Measurements from ENCODE around the gene RABGAP1L.

DNA sequence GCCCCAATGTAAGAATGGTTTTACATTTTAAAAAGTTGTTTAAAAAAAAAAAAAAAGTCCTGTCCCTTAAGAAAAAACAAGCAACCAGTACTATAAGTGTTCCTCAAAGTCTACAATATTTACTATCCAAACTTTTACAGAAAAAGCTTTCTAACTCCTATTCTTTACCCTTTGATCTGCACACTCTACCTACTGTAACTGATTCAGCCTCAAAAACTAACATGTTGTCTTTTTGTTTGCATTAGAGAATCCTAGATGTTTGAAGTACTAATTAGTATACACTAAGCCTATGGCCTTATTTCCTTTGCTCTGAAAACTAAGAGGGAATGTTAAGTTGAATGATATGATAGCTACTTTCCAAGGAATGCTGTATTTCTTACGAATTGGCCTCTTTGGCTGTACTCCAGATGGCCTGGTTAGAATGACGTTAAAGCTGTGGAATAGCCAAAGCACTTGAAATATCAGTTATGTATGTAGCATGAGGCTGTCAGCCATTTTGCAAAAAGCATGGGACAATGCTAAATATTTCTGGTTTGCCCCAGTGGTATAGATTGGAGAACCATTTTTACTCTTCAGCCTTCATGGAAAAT is 523.2 kb downstream of the RABGAP1L start:
- TF ChIP-seq, protein P1, sequence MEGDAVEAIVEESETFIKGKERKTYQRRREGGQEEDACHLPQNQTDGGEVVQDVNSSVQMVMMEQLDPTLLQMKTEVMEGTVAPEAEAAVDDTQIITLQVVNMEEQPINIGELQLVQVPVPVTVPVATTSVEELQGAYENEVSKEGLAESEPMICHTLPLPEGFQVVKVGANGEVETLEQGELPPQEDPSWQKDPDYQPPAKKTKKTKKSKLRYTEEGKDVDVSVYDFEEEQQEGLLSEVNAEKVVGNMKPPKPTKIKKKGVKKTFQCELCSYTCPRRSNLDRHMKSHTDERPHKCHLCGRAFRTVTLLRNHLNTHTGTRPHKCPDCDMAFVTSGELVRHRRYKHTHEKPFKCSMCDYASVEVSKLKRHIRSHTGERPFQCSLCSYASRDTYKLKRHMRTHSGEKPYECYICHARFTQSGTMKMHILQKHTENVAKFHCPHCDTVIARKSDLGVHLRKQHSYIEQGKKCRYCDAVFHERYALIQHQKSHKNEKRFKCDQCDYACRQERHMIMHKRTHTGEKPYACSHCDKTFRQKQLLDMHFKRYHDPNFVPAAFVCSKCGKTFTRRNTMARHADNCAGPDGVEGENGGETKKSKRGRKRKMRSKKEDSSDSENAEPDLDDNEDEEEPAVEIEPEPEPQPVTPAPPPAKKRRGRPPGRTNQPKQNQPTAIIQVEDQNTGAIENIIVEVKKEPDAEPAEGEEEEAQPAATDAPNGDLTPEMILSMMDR (IDR thresholded peaks at IDR 0.05): no peak
- no peak for TF ChIP-seq POLR2A (IDR thresholded peaks at IDR 0.05)

All from lower leg skin (tissue), 3 donors.